GM12878 (cell line): ENCODE measurements around the gene WWOX. TPM values are rescaled to one million over a fixed set of nuclear protein-coding genes. Genes with fewer than 3 reads are reported as not detected.

Experiments used
- ATAC-seq: fragments of 200-7000 bp; cut with Tn5 transposase; 3 replicates; pipeline ENCODE4 v1.9.1; 2020; ENCODE audit warnings: mild to moderate bottlenecking, moderate library complexity
- BruUV-seq: library from RNA; stranded (reverse); fragments of 400-500 nt; replicated peaks from 2 replicates; lab custom pipeline; 2021; lab: Mats Ljungman, UMichigan
- CTCF ChIA-PET: fragments of 300-600 bp; sonication (Branson Sonifier 250); formaldehyde crosslinking; extraction: SDS; loops from one replicate; lab custom pipeline; 2021; ENCODE audit warnings: inconsistent platforms; lab: Yijun Ruan, JAX
- POLR2A ChIA-PET: fragments of 350-600 bp; formaldehyde crosslinking; extraction: SDS; loops from one replicate; lab custom pipeline; 2021; ENCODE audit warnings: inconsistent platforms; lab: Charles Lee
- RAD21 ChIA-PET: fragments of 300-600 bp; sonication (Branson Sonifier 250); formaldehyde crosslinking; loops from one replicate; lab custom pipeline; 2023; ENCODE audit warnings: antibody characterized with exemption; ENCODE audit not compliant: unreplicated experiment; lab: Charles Lee
- SMC1A ChIA-PET: fragments of 300-600 bp; sonication (Branson Sonifier 250); formaldehyde crosslinking; loops from one replicate; lab custom pipeline; 2023; ENCODE audit not compliant: unreplicated experiment, uncharacterized antibody; lab: Charles Lee
- DNase-seq: peaks from one replicate; pipeline ENCODE4 v3.0.0-alpha.2; 2011; ENCODE audit warnings: low read depth, low spot score
- FAIRE-seq: peaks from 3 replicates; lab custom pipeline; 2011; peaks lifted over from hg19 to GRCh38; lab: Jason Lieb, UNC
- H2AFZ ChIP-seq: 2 replicates; pipeline ENCODE4 v1.6.0; 2011; ENCODE audit warnings: low read depth, low read length, control low read depth; ENCODE audit not compliant: control insufficient read depth
- H3K27ac ChIP-seq: 2 replicates; pipeline ENCODE4 v1.5.1; 2011; ENCODE audit warnings: control low read depth; ENCODE audit not compliant: control insufficient read depth, insufficient read depth
- H3K27me3 ChIP-seq, 2 experiments: replicated peaks in 1 of 2; 2 replicates each; pipeline versions ENCODE4 v1.6.0 to v1.6.1; 2011; ENCODE audit warnings: low read length in 1 of 2; ENCODE audit not compliant: control insufficient read depth in 2 of 2, insufficient read depth in 2 of 2
- H3K36me3 ChIP-seq, 2 experiments: 2 replicates each; pipeline ENCODE4 v1.5.1; 2011; ENCODE audit warnings: low read length in 1 of 2; ENCODE audit not compliant: control insufficient read depth in 2 of 2, insufficient read depth in 2 of 2
- H3K4me1 ChIP-seq: 2 replicates; pipeline ENCODE4 v1.6.1; 2011; ENCODE audit warnings: mild to moderate bottlenecking, low read length, moderate library complexity, mixed read lengths; ENCODE audit not compliant: control insufficient read depth, insufficient read depth
- H3K4me2 ChIP-seq: 2 replicates; pipeline ENCODE4 v1.6.0; 2011; ENCODE audit warnings: control low read depth; ENCODE audit not compliant: control insufficient read depth, insufficient read depth
- H3K4me3 ChIP-seq: fragments of 200-600 bp; sonication (generic); 2 replicates; pipeline ENCODE4 v1.5.1; 2016
- H3K79me2 ChIP-seq: 2 replicates; pipeline ENCODE4 v1.6.0; 2011; ENCODE audit warnings: low read length; ENCODE audit not compliant: control insufficient read depth, insufficient read depth
- H3K9ac ChIP-seq: 2 replicates; pipeline ENCODE4 v1.8.0; 2011; ENCODE audit warnings: low read length, control low read depth, mixed read lengths; ENCODE audit not compliant: control insufficient read depth, insufficient read depth
- H3K9me3 ChIP-seq: replicated peaks from 3 replicates; pipeline ENCODE4 v1.5.1; 2011; ENCODE audit warnings: mild to moderate bottlenecking, low read length; ENCODE audit not compliant: control insufficient read depth, insufficient read depth
- H4K20me1 ChIP-seq: 2 replicates; pipeline ENCODE4 v1.6.0; 2011; ENCODE audit not compliant: control insufficient read depth, insufficient read depth
- JUNB ChIP-seq: IDR thresholded peaks from 2 replicates; pipeline ENCODE4 v1.6.1; 2016; ENCODE audit warnings: antibody characterized with exemption, mild to moderate bottlenecking
- KLF5 ChIP-seq: fragments of 450-650 bp; IDR thresholded peaks from 2 replicates; pipeline ENCODE4 v1.6.1; 2014; ENCODE audit warnings: mild to moderate bottlenecking; ENCODE audit not compliant: partially characterized antibody
- SMAD5 ChIP-seq: IDR thresholded peaks from 2 replicates; pipeline ENCODE4 v1.6.1; 2016; ENCODE audit warnings: antibody characterized with exemption, low read depth
- WGBS: methylation state at CpG from one replicate; pipeline ENCODE4 v1.1.6; 2016; ENCODE audit warnings: low lambda C conversion rate; ENCODE audit not compliant: insufficient replicate concordance, insufficient coverage; ENCODE audit errors: missing lambda C conversion rate; 5-methylcytosine and 5-hydroxymethylcytosine counted together
- in situ Hi-C: fragments of 300-500 bp; cut with MboI; formaldehyde crosslinking; loops from 9 replicates; pipeline ENCODE4 v1.14.3; 2018; ENCODE audit warnings: mixed read lengths
- intact Hi-C: fragments of 100-400 bp; cut with micrococcal nuclease; formaldehyde crosslinking; loops from one replicate; pipeline ENCODE4 v1.14.2; 2022; ENCODE audit not compliant: unreplicated experiment
- polyA plus RNA-seq, 11 experiments: library from polyadenylated mRNA; depleted of rRNA in 4 of 11; unstranded in 6 of 11; stranded (reverse) in 5 of 11; fragments of >200 nt; fragmentation: Nextera tagmentation in 4 of 11; fragmentation: Illumina TruSeq in 1 of 11; extraction: Ambion mirVana in 4 of 11; extraction: Trizol in 1 of 11; gene quantifications; 1 replicate in 1 of 11; 2 replicates in 10 of 11; pipeline versions ENCODE4 v1.2.1 to v1.2.3, GENCODE V29; 2011 to 2016; ENCODE audit warnings: inconsistent platforms in 2 of 11, missing spikeins in 2 of 11, low read depth in 1 of 11
- total RNA-seq, 4 experiments: library from RNA; depleted of rRNA in 3 of 4; stranded (reverse); fragments of >200 nt in 3 of 4; fragmentation: Illumina TruSeq in 1 of 4; extraction: Trizol in 1 of 4; gene quantifications; 2 replicates each; pipeline versions ENCODE4 v1.2.1 to v1.2.3, GENCODE V29; 2013 to 2021
- TF ChIP-seq, protein P1 (sequence below): IDR thresholded peaks from 2 replicates; pipeline ENCODE4 v1.6.1; 2012; ENCODE audit warnings: low read depth, low read length, improper control_type of control experiment
- TF ChIP-seq, protein P2 (sequence below): IDR thresholded peaks from 2 replicates; pipeline ENCODE4 v1.6.1; 2012; ENCODE audit warnings: low read depth, low read length, improper control_type of control experiment
- TF ChIP-seq, protein P3 (sequence below): fragments of 450-650 bp; IDR thresholded peaks from 2 replicates; pipeline ENCODE4 v1.6.1; 2017; ENCODE audit warnings: antibody characterized with exemption, mild to moderate bottlenecking, moderate library complexity

Gene WWOX
- total and polyA plus RNA-seq, 10 of the 15 experiments (the other 5 are each of a cell fraction or from before 2014, with no cell fraction given): 2.8 to 24.4 (median 17.8) TPM

DNA sequence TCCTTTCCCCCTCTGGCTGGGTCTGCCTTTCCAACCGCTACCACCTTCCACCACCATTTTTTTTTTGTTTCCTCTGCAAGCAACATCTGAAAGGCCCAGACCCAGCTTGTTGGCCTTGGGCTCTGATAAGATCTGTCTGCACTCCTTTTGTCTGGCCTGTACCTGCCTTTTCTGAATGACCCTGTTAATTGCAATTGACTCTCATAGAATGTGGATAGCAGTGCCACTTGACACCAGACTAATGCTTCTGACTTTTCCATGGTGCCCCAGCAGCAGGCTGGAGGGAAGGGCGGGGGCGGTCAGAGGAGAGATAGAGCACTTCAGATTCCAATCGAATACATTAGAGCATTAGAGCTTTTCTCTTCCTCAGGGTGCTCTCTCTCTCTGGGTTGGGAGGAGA, 538.9 kb downstream of the WWOX start:
- Histone ChIP-seq H4K20me1 (no peaks in the 10 kb centered on the region), H2AFZ (no peak overlapping the region), H3K79me2 (no peaks in the 10 kb centered on the region), H3K27me3 (no peaks in the 10 kb centered on the region), H3K27ac (no peak overlapping the region), H3K9ac (no peak overlapping the region), H3K4me3 (no peak overlapping the region)
- ChIA-PET CTCF (no interaction called here), SMC1A (no interaction called here), POLR2A (no interaction called here)
- BruUV-seq: no TSS peak
- DNase-seq: no peak
- in situ Hi-C loops (no loop called here), intact Hi-C loops (no loop called here)
- 63% methylated on average over 4 of the region's 4 CpGs for WGBS
- ATAC-seq: no peak
- TF ChIP-seq, protein P1, sequence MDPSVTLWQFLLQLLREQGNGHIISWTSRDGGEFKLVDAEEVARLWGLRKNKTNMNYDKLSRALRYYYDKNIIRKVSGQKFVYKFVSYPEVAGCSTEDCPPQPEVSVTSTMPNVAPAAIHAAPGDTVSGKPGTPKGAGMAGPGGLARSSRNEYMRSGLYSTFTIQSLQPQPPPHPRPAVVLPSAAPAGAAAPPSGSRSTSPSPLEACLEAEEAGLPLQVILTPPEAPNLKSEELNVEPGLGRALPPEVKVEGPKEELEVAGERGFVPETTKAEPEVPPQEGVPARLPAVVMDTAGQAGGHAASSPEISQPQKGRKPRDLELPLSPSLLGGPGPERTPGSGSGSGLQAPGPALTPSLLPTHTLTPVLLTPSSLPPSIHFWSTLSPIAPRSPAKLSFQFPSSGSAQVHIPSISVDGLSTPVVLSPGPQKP: no peak
- TF ChIP-seq JUNB (no peak), KLF5 (no peak), SMAD5 (no peak)
- TF ChIP-seq, protein P2, sequence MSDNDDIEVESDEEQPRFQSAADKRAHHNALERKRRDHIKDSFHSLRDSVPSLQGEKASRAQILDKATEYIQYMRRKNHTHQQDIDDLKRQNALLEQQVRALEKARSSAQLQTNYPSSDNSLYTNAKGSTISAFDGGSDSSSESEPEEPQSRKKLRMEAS: no peak
- TF ChIP-seq, protein P3, sequence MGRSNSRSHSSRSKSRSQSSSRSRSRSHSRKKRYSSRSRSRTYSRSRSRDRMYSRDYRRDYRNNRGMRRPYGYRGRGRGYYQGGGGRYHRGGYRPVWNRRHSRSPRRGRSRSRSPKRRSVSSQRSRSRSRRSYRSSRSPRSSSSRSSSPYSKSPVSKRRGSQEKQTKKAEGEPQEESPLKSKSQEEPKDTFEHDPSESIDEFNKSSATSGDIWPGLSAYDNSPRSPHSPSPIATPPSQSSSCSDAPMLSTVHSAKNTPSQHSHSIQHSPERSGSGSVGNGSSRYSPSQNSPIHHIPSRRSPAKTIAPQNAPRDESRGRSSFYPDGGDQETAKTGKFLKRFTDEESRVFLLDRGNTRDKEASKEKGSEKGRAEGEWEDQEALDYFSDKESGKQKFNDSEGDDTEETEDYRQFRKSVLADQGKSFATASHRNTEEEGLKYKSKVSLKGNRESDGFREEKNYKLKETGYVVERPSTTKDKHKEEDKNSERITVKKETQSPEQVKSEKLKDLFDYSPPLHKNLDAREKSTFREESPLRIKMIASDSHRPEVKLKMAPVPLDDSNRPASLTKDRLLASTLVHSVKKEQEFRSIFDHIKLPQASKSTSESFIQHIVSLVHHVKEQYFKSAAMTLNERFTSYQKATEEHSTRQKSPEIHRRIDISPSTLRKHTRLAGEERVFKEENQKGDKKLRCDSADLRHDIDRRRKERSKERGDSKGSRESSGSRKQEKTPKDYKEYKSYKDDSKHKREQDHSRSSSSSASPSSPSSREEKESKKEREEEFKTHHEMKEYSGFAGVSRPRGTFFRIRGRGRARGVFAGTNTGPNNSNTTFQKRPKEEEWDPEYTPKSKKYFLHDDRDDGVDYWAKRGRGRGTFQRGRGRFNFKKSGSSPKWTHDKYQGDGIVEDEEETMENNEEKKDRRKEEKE: no peak
- TF ChIP-seq, all 136 proteins: peak for 0
- Histone ChIP-seq H3K4me2 (no peak overlapping the region), H3K4me1 (no peaks in the 10 kb centered on the region), H3K36me3 (no peaks in the 10 kb centered on the region), H3K9me3 (no peaks in the 10 kb centered on the region)
- RAD21 ChIA-PET: no interaction called here
- FAIRE-seq: no peak
